ENCODE results near the gene LHFPL2. TPM values are rescaled to one million over a fixed set of nuclear protein-coding genes. Genes with fewer than 3 reads are reported as not detected.

LHFPL2 gene
- total and polyA plus RNA-seq, 2 of the 4 experiments (the other 2 are of a cell fraction), result 6.5 to 11.3 TPM

GRCh38 chr5:78501411-78502352 is 146.9 kb downstream of the LHFPL2 start:
- H2AFZ ChIP-seq (replicated peaks; ENCODE audit: low read length, poor library complexity), result no peak overlapping the region
- H3K4me1 ChIP-seq (ENCODE audit: control insufficient read depth, insufficient read depth, low read length), result peaks cover 36% of the 10 kb centered on the region
- in situ Hi-C loops (cut with MboI; ENCODE audit: low sequenced_read_pairs), result loop anchor here (10.0 kb wide), 1 partner anchor 93 kb away; no protein-coding TSS in a partner anchor
- H3K23ac ChIP-seq (ENCODE audit: low read depth, low read length), result peak overlapping the region; percentile 28
- ChIA-PET CTCF (interaction anchor here (0.6 to 1.4 kb wide), 2 partner anchors 32 to 433 kb away, joined by 3 to 7 read pairs; no protein-coding TSS in a partner anchor), POLR2A (ENCODE audit: unreplicated experiment) (interaction anchor here (0.6 kb wide), 1 partner anchor 462 kb away, joined by 3 read pairs; no protein-coding TSS in a partner anchor)
- no peak overlapping the region for H2BK5ac ChIP-seq (ENCODE audit: low read depth, low read length, poor library complexity, severe bottlenecking)
- no TSS peak for BruUV-seq (replicated peaks)
- no peak overlapping the region for H3K4me3 ChIP-seq (ENCODE audit: insufficient read depth, low read depth, low read length)
- peak overlapping the region; percentile 86 for H3K14ac ChIP-seq (replicated peaks; ENCODE audit: low read depth, low read length)
- ATAC-seq (ENCODE audit: low read depth) (no peak), DNase-seq (no peak)
- no peak overlapping the region; the same call in 2 of the 3 replicates for H2BK15ac ChIP-seq (ENCODE audit: low read depth, low read length)
- peak overlapping the region; percentile 55 for H2AK5ac ChIP-seq (ENCODE audit: low read depth, low read length)
- H4K91ac ChIP-seq (ENCODE audit: insufficient read depth, low read depth, low read length), result peak overlapping the region; percentile 10; the same call in 1 of the 2 replicates
- H2AK9ac ChIP-seq (replicated peaks; ENCODE audit: low read depth, low read length, poor library complexity), result no peak overlapping the region
- H3K56ac ChIP-seq (ENCODE audit: extremely low read depth, insufficient read depth, low read length), result no peak overlapping the region
- TF ChIP-seq RFX5 (IDR thresholded peaks at IDR 0.05; ENCODE audit: low read depth, low read length) (no peak), MAFK (IDR thresholded peaks at IDR 0.05; ENCODE audit: low read depth, low read length) (no peak), CEBPB (IDR thresholded peaks at IDR 0.05; ENCODE audit: low read depth, low read length) (no peak), BHLHE40 (IDR thresholded peaks at IDR 0.05; ENCODE audit: low read depth, low read length) (no peak), RAD21 (IDR thresholded peaks at IDR 0.05; ENCODE audit: low read length) (no peak), RCOR1 (IDR thresholded peaks at IDR 0.05; ENCODE audit: insufficient replicate concordance, low read length) (no peak), USF2 (IDR thresholded peaks at IDR 0.05; ENCODE audit: low read depth, low read length) (no peak), MXI1 (IDR thresholded peaks at IDR 0.05; ENCODE audit: borderline replicate concordance, low read depth, low read length) (no peak), SMC3 (IDR thresholded peaks at IDR 0.05; ENCODE audit: low read depth, low read length) (no peak), FOS (IDR thresholded peaks at IDR 0.05; ENCODE audit: low read depth, low read length) (no peak), POLR2A (IDR thresholded peaks at IDR 0.05; ENCODE audit: low read depth, low read length) (no peak), ELK1 (IDR thresholded peaks at IDR 0.05; ENCODE audit: borderline replicate concordance, low read depth, low read length) (no peak)
- H3K18ac ChIP-seq (ENCODE audit: low read depth, low read length), result 0 out of 2 replicates have a peak overlapping the region, but pooled peaks have one; percentile 8
- no peak overlapping the region for H2BK20ac ChIP-seq (ENCODE audit: low read depth, low read length)
- H3K9me3 ChIP-seq (ENCODE audit: control insufficient read depth, insufficient read depth, low read length), result no peaks in the 10 kb centered on the region
- dilution Hi-C loops (cut with HindIII; ENCODE audit: low sequenced_read_pairs, unreplicated experiment), result no loop called here
- no peak overlapping the region for H3K4me2 ChIP-seq (ENCODE audit: low read depth, low read length)
- intact Hi-C loops (cut with micrococcal nuclease), result loop anchor here (2.0 to 5.0 kb wide), 2 partner anchors 15 to 34 kb away; no protein-coding TSS in a partner anchor
- H3K9ac ChIP-seq (ENCODE audit: low read depth, low read length), result no peak overlapping the region
- no peak overlapping the region for H4K5ac ChIP-seq (ENCODE audit: low read depth, low read length)
- H3K36me3 ChIP-seq (ENCODE audit: control insufficient read depth, insufficient read depth, low read length), result no peaks in the 10 kb centered on the region; the same call in 1 of the 2 replicates
- no peak overlapping the region for H4K8ac ChIP-seq (ENCODE audit: low read depth in 2 of 2, low read length in 2 of 2)
- no CpG with 5 or more reads among the region's 9 CpGs for WGBS, 2 experiments (ENCODE audit: extremely low coverage in 2 of 2, insufficient read length in 1 of 2)
- H3K27me3 ChIP-seq (ENCODE audit: control insufficient read depth, insufficient read depth, low read length), result no peaks in the 10 kb centered on the region
- H3K27ac ChIP-seq (ENCODE audit: insufficient read depth, low read length), result no peak overlapping the region
- peaks cover 38% of the 10 kb centered on the region for H3K9me1 ChIP-seq (ENCODE audit: insufficient read depth, low read length)
- peaks cover 43% of the 10 kb centered on the region for H4K20me1 ChIP-seq (ENCODE audit: insufficient read depth, low read length)
- peaks cover 47 to 81% of the 10 kb centered on the region in 2 experiments for H3K79me1 ChIP-seq (ENCODE audit: low read depth in 1 of 2, low read length in 2 of 2)
- H2BK120ac ChIP-seq (ENCODE audit: low read depth, low read length), result peak overlapping the region; percentile 38
- H3K4ac ChIP-seq (ENCODE audit: low read depth, low read length), result peak overlapping the region; percentile 48; the same call in 1 of the 2 replicates

All from IMR-90 (cell line).